ENCODE measurements around the gene MGST1. TPM values are rescaled to one million over a fixed set of nuclear protein-coding genes. Genes with fewer than 3 reads are reported as not detected.

The MGST1 gene, protein sequence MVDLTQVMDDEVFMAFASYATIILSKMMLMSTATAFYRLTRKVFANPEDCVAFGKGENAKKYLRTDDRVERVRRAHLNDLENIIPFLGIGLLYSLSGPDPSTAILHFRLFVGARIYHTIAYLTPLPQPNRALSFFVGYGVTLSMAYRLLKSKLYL
- total RNA-seq = 0.73 and 1.0 TPM in 2 replicates

GRCh38 chr12:16347391-16348298 is at the start of gene MGST1:
MGST1 (plus strand) TSS chr12:16347645; CDS start chr12:16354253, 6,608 bp downstream.
- no peak within 1 kb of the TSS for H3K4me3 Mint-ChIP-seq
- no peak for DNase-seq (ENCODE audit: low spot score)
- H3K27ac Mint-ChIP-seq = no peak within 1 kb of the TSS
- H3K9me3 Mint-ChIP-seq = no peaks in the 10 kb centered on the region
- H3K36me3 Mint-ChIP-seq (ENCODE audit: low read depth) = no peaks in the 10 kb centered on the region
- intact Hi-C loops (cut with micrococcal nuclease) = no loop called here
- H3K27me3 Mint-ChIP-seq (ENCODE audit: insufficient read depth) = peaks cover 8% of the 10 kb centered on the region
- H3K4me1 Mint-ChIP-seq (ENCODE audit: low read depth) = no peaks in the 10 kb centered on the region

DNA sequence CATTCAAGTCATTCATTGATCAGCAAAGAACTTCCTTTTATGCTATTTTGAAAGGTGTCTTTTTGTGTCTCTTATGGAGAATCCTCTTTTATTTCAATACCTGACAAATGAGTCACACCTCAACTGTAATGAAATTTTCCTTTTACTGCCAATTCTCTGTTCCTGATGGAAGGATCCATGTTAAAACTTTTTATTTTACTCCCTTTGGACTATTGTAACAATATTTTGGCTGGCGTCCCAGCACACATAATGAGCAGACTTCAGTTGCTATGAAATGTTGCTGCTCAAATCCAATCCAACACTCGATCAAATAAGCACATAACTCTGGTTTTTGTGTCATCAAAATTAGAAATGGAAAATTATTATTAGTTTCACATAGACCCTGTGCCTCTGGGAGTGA is 48.0 kb upstream of the MGST1 start:
- Mint-ChIP-seq H3K27me3 (ENCODE audit: insufficient read depth) (no peaks in the 10 kb centered on the region), H3K4me3 (no peak overlapping the region), H3K4me1 (ENCODE audit: low read depth) (no peaks in the 10 kb centered on the region), H3K36me3 (ENCODE audit: low read depth) (no peaks in the 10 kb centered on the region), H3K9me3 (peaks cover 3% of the 10 kb centered on the region), H3K27ac (no peak overlapping the region)
- DNase-seq (ENCODE audit: low spot score) = no peak
- intact Hi-C loops (cut with micrococcal nuclease) = no loop called here

GRCh38 chr12:16300122-16300521 is 47.3 kb upstream of the MGST1 start:
- DNase-seq (ENCODE audit: low spot score) = no peak
- intact Hi-C loops (cut with micrococcal nuclease) = no loop called here

DNA sequence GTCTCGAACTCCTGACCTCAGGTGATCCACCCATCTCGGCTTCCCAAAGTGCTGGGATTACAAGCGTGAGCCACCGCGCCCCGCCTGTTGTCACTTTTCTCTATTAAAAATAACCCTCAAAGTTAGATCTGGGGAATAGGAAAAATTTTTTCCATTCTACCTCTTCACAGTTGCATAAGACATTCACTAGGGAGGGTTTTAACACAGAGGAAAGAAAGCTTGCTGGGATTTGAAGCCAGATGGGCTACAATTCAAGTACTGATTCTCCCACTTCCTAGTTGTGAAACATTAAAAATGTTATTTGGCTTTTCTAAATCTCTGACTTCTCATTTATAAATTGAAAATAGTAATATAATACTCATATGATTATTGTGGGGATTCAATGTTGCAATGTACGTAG is 46.7 kb upstream of the MGST1 start:
- H3K4me3 Mint-ChIP-seq = no peak overlapping the region
- H3K27me3 Mint-ChIP-seq (ENCODE audit: insufficient read depth) = no peaks in the 10 kb centered on the region
- no peaks in the 10 kb centered on the region for H3K4me1 Mint-ChIP-seq (ENCODE audit: low read depth)
- peaks cover 3% of the 10 kb centered on the region for H3K9me3 Mint-ChIP-seq
- H3K36me3 Mint-ChIP-seq (ENCODE audit: low read depth) = no peaks in the 10 kb centered on the region
- no peak for DNase-seq (ENCODE audit: low spot score)
- no peak overlapping the region for H3K27ac Mint-ChIP-seq
- intact Hi-C loops (cut with micrococcal nuclease) = no loop called here

More at GRCh38 chr12:16300122-16300521, 47.3 kb upstream of the MGST1 start:
- Mint-ChIP-seq H3K36me3 (ENCODE audit: low read depth) (no peaks in the 10 kb centered on the region), H3K9me3 (peaks cover 3% of the 10 kb centered on the region), H3K27ac (no peak overlapping the region), H3K4me3 (no peak overlapping the region), H3K4me1 (ENCODE audit: low read depth) (no peaks in the 10 kb centered on the region), H3K27me3 (ENCODE audit: insufficient read depth) (no peaks in the 10 kb centered on the region)

- Mint-ChIP-seq H3K4me1 (ENCODE audit: low read depth) (no peaks in the 10 kb centered on the region), H3K27ac (no peak overlapping the region), H3K9me3 (no peaks in the 10 kb centered on the region), H3K36me3 (ENCODE audit: low read depth) (no peaks in the 10 kb centered on the region), H3K27me3 (ENCODE audit: insufficient read depth) (no peaks in the 10 kb centered on the region), H3K4me3 (no peak overlapping the region)
- intact Hi-C loops (cut with micrococcal nuclease) = no loop called here
- DNase-seq (ENCODE audit: low spot score) = no peak
Measured at GRCh38 chr12:16303939-16304338, 43.5 kb upstream of the MGST1 start.

GRCh38 chr12:16307856-16308475 is 39.5 kb upstream of the MGST1 start:
- no peaks in the 10 kb centered on the region for H3K27me3 Mint-ChIP-seq (ENCODE audit: insufficient read depth)
- no peaks in the 10 kb centered on the region for H3K36me3 Mint-ChIP-seq (ENCODE audit: low read depth)
- H3K27ac Mint-ChIP-seq = no peak overlapping the region
- H3K9me3 Mint-ChIP-seq = peaks cover 13% of the 10 kb centered on the region
- no peak overlapping the region for H3K4me3 Mint-ChIP-seq
- no peaks in the 10 kb centered on the region for H3K4me1 Mint-ChIP-seq (ENCODE audit: low read depth)
- intact Hi-C loops (cut with micrococcal nuclease) = no loop called here
- DNase-seq (ENCODE audit: low spot score) = no peak

DNA sequence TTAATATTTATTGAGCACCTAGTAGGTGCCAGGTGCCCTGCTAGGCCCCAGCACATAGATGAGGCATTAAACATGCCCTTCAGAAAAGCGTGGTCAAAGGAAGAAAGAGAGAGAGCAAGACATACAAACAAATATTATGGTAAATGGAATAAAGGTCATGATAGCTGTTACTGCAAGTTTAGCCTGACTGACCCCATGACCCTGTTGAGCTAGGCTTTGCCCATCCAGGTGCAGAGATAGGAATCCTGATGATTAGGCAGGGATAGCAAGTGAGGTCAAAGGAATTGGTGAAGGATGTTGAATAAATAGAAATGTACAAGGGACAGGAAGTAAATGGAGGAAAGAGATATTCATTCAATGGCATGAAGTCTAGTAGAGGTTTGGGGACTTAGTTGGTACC is 36.5 kb upstream of the MGST1 start:
- intact Hi-C loops (cut with micrococcal nuclease) = no loop called here
- no peak overlapping the region for H3K27ac Mint-ChIP-seq
- H3K9me3 Mint-ChIP-seq = peaks cover 18% of the 10 kb centered on the region
- no peak overlapping the region for H3K4me3 Mint-ChIP-seq
- no peaks in the 10 kb centered on the region for H3K36me3 Mint-ChIP-seq (ENCODE audit: low read depth)
- H3K4me1 Mint-ChIP-seq (ENCODE audit: low read depth) = no peaks in the 10 kb centered on the region
- no peaks in the 10 kb centered on the region for H3K27me3 Mint-ChIP-seq (ENCODE audit: insufficient read depth)
- no peak for DNase-seq (ENCODE audit: low spot score)

- no peaks in the 10 kb centered on the region for H3K27me3 Mint-ChIP-seq (ENCODE audit: insufficient read depth)
- no peak for DNase-seq (ENCODE audit: low spot score)
- peaks cover 13% of the 10 kb centered on the region for H3K9me3 Mint-ChIP-seq
- H3K27ac Mint-ChIP-seq = no peak overlapping the region
- no peak overlapping the region for H3K4me3 Mint-ChIP-seq
- intact Hi-C loops (cut with micrococcal nuclease) = no loop called here
- H3K4me1 Mint-ChIP-seq (ENCODE audit: low read depth) = no peaks in the 10 kb centered on the region
- no peaks in the 10 kb centered on the region for H3K36me3 Mint-ChIP-seq (ENCODE audit: low read depth)
Measured at GRCh38 chr12:16323010-16323409, 24.4 kb upstream of the MGST1 start.

GRCh38 chr12:16323638-16324037 is 23.8 kb upstream of the MGST1 start:
- H3K27ac Mint-ChIP-seq = no peak overlapping the region
- intact Hi-C loops (cut with micrococcal nuclease) = no loop called here

DNA sequence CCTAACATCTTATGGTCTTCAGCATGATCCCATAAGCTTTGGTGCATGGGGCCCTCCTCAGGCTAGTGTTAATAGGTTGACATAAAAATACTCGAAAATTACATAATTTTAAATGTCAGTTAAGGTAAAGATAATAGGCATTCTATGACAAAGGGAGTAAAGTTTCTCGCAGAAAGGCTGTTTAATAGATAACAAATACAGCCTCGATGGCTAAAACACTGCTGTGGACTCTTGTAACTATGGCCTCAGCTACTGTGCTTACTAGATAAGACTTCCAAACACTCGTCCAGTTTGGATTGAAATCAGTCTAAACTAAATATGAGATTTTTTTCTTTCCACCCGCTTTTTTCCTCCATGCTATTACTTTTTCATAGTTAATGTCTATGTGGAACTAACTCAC is 23.2 kb upstream of the MGST1 start:
- H3K4me1 Mint-ChIP-seq (ENCODE audit: low read depth) = no peaks in the 10 kb centered on the region

More at GRCh38 chr12:16323638-16324037, 23.8 kb upstream of the MGST1 start:
- no peaks in the 10 kb centered on the region for H3K36me3 Mint-ChIP-seq (ENCODE audit: low read depth)
- DNase-seq (ENCODE audit: low spot score) = no peak
- no peaks in the 10 kb centered on the region for H3K4me1 Mint-ChIP-seq (ENCODE audit: low read depth)
- H3K4me3 Mint-ChIP-seq = no peak overlapping the region
- no peaks in the 10 kb centered on the region for H3K27me3 Mint-ChIP-seq (ENCODE audit: insufficient read depth)
- H3K9me3 Mint-ChIP-seq = peaks cover 13% of the 10 kb centered on the region

GRCh38 chr12:16324772-16325171 is 22.7 kb upstream of the MGST1 start:
- Mint-ChIP-seq H3K9me3 (peaks cover 13% of the 10 kb centered on the region), H3K27me3 (ENCODE audit: insufficient read depth) (no peaks in the 10 kb centered on the region), H3K4me1 (ENCODE audit: low read depth) (no peaks in the 10 kb centered on the region), H3K4me3 (no peak overlapping the region), H3K36me3 (ENCODE audit: low read depth) (no peaks in the 10 kb centered on the region), H3K27ac (no peak overlapping the region)
- no peak for DNase-seq (ENCODE audit: low spot score)
- intact Hi-C loops (cut with micrococcal nuclease) = no loop called here

More for the DNA sequence above, 23.2 kb upstream of the MGST1 start:
- Mint-ChIP-seq H3K9me3 (peaks cover 13% of the 10 kb centered on the region), H3K27ac (no peak overlapping the region), H3K27me3 (ENCODE audit: insufficient read depth) (no peaks in the 10 kb centered on the region), H3K36me3 (ENCODE audit: low read depth) (no peaks in the 10 kb centered on the region), H3K4me3 (no peak overlapping the region)
- DNase-seq (ENCODE audit: low spot score) = no peak
- intact Hi-C loops (cut with micrococcal nuclease) = no loop called here

DNA sequence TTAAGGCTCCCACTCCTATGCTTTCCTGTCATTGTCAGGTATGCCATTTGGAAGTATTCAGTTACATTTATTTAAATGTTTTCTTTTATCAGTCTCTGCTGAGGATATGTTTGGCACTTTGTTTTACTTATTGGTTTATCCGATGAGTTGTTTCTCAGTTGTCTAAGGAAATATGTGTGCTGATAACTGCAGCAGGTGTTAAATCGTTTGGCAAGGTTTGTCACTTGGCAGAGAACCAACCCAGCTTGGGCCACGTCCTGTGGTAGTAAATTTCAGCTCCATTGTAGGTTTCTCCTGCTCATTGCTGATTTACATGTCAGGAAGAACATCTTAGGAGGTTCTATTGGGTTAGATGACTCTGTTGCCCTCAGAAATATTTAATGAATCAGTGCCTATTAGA is 22.0 kb upstream of the MGST1 start:
- Mint-ChIP-seq H3K27ac (no peak overlapping the region), H3K4me1 (ENCODE audit: low read depth) (no peaks in the 10 kb centered on the region), H3K36me3 (ENCODE audit: low read depth) (no peaks in the 10 kb centered on the region), H3K9me3 (peaks cover 13% of the 10 kb centered on the region), H3K4me3 (no peak overlapping the region), H3K27me3 (ENCODE audit: insufficient read depth) (no peaks in the 10 kb centered on the region)
- DNase-seq (ENCODE audit: low spot score) = no peak
- intact Hi-C loops (cut with micrococcal nuclease) = no loop called here

DNA sequence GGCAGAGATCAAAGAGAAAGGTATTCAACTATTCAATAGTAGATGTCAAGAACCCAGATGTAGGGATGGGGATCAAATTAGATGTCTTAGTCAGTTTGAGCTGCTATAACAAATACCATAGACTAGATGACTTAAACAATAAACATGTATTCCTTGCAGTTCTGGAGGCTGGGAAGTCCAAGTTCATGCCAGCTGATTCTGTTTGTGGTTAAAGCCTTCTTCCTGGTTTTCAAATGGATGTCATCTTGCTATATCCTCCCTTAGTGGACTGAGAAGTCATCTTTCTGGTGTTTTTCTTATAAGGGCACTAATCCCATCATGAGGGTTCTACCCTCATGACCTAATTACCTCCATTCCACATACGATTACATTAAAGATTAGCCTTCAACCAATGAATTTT is 19.5 kb upstream of the MGST1 start:
- Mint-ChIP-seq H3K36me3 (ENCODE audit: low read depth) (no peaks in the 10 kb centered on the region), H3K4me1 (ENCODE audit: low read depth) (no peaks in the 10 kb centered on the region), H3K9me3 (no peaks in the 10 kb centered on the region), H3K4me3 (no peak overlapping the region), H3K27ac (no peak overlapping the region), H3K27me3 (ENCODE audit: insufficient read depth) (no peaks in the 10 kb centered on the region)
- intact Hi-C loops (cut with micrococcal nuclease) = no loop called here
- no peak for DNase-seq (ENCODE audit: low spot score)

Data from activated T-helper 1 cell treated with anti-CD3 and anti-CD28 coated beads, Interleukin-12 subunit alpha, Interleukin-12 subunit beta, Interleukin-2, Interleukin-4 antibody, amounts not matched to agents 30 ng/mL and 10 ng/mL and 1 ng/mL, durations not matched to agents 14 hours and 24 hours and 36 hours (primary cell).